Left renal pelvis (tissue), 4 donors: ENCODE results near the gene HBE1. TPM values are rescaled to one million over a fixed set of nuclear protein-coding genes. Genes with fewer than 3 reads are reported as not detected.

ENCODE experiments used
- polyA plus RNA-seq, 4 donors: library from polyadenylated mRNA; unstranded; fragments of 120-200 nt; gene quantifications; one replicate each; pipeline ENCODE4 v1.2.1, GENCODE V29; 2013; ENCODE audit not compliant: insufficient read length in 4 of 4

The HBE1 gene
- polyA plus RNA-seq, 4 donors = 4.2 to 97.8 (median 8.2) TPM

Other genes starting within 250 kb of the HBE1 start
- not detected for gene OR52J3, start 223.4 kb downstream of the HBE1 start, polyA plus RNA-seq
- gene OR52E2, start 210.3 kb downstream of the HBE1 start, polyA plus RNA-seq = not detected
- gene OR52E1, start 200.4 kb downstream of the HBE1 start, polyA plus RNA-seq = not detected
- not detected for gene OR52A5, start 131.6 kb downstream of the HBE1 start, polyA plus RNA-seq
- under 1 TPM in 2 of 4 donors, not detected in 2; 0.01 to 0.05 TPM for gene OR52A1, start 115.2 kb downstream of the HBE1 start, polyA plus RNA-seq
- not detected for gene OR51V1, start 69.3 kb downstream of the HBE1 start, polyA plus RNA-seq
- gene HBB, start 42.9 kb downstream of the HBE1 start, polyA plus RNA-seq = 1,000 to 10,000 TPM in 1 of 4 donors, 100 to 1,000 TPM in 2, 10 to 100 TPM in 1; 99.7 to 2,476 (median 158) TPM
- gene HBD, start 35.5 kb downstream of the HBE1 start, polyA plus RNA-seq = 1 to 10 TPM; 1.1 to 2.9 (median 1.5) TPM
- gene HBG1, start 20.1 kb downstream of the HBE1 start, polyA plus RNA-seq = 10 to 100 TPM in 1 of 4 donors, 1 to 10 TPM in 3; 6.7 to 37.9 (median 9.1) TPM
- gene HBG2, start 15.2 kb downstream of the HBE1 start, polyA plus RNA-seq = over 10,000 TPM in 1 of 4 donors, 1,000 to 10,000 TPM in 3; 1,504 to 42,529 (median 2,280) TPM
- under 1 TPM in 2 of 4 donors, not detected in 2; 0.26 to 0.38 TPM for gene OR51B4, start 32.0 kb upstream of the HBE1 start, polyA plus RNA-seq
- gene OR51B2, start 54.4 kb upstream of the HBE1 start, polyA plus RNA-seq = not detected
- gene OR51B5, start 73.6 kb upstream of the HBE1 start, polyA plus RNA-seq = under 1 TPM; 0.17 to 0.43 (median 0.41) TPM
- gene OR51B6, start 81.6 kb upstream of the HBE1 start, polyA plus RNA-seq = not detected
- gene OR51M1, start 113.9 kb upstream of the HBE1 start, polyA plus RNA-seq = not detected
- under 1 TPM in 1 of 4 donors, not detected in 3; 0.14 TPM for gene OR51Q1, start 152.2 kb upstream of the HBE1 start, polyA plus RNA-seq
- not detected for gene OR51I1, start 171.6 kb upstream of the HBE1 start, polyA plus RNA-seq
- not detected for gene OR51I2, start 179.4 kb upstream of the HBE1 start, polyA plus RNA-seq
- gene OR52D1, start 218.7 kb upstream of the HBE1 start, polyA plus RNA-seq = not detected
- gene UBQLN3, start 240.0 kb upstream of the HBE1 start, polyA plus RNA-seq = not detected
- gene UBQLNL, start 246.8 kb upstream of the HBE1 start, polyA plus RNA-seq = 1 to 10 TPM in 1 of 4 donors, under 1 TPM in 3; 0.33 to 1.2 (median 0.51) TPM